Pancreas (tissue), 10 donors: Measurements from ENCODE around the gene UBE2D2. TPM values are rescaled to one million over a fixed set of nuclear protein-coding genes. Genes with fewer than 3 reads are reported as not detected.

ENCODE experiments used
- ATAC-seq, 4 donors: fragments of 200-7000 bp; cut with Tn5 transposase; one replicate each; pipeline versions ENCODE4 v1.8.0 to v1.9.1; 2020; ENCODE audit warnings: mild to moderate bottlenecking in 4 of 4, moderate library complexity in 4 of 4
- DNase-seq, 6 donors: peaks; one replicate each; pipeline ENCODE4 v3.0.0-alpha.2; 2020
- FAIRE-seq: peaks from 2 replicates; lab custom pipeline; 2012; peaks lifted over from hg19 to GRCh38; lab: Jason Lieb, UNC
- H3K27ac ChIP-seq, 4 donors: fragments of 200-600 bp; sonication (generic); 1 replicate in 3 of 4; 2 replicates in 1 of 4; pipeline versions ENCODE4 v1.5.0 to v1.8.0; 2020
- H3K27me3 ChIP-seq, 4 donors: fragments of 200-600 bp; one replicate each; pipeline ENCODE4 v1.8.0; 2021
- H3K36me3 ChIP-seq, 3 donors: fragments of 200-600 bp; sonication (generic) in 1 of 3; one replicate each; pipeline versions ENCODE4 v1.5.0 to v1.8.0; 2020 to 2021
- H3K4me1 ChIP-seq, 3 donors: fragments of 200-600 bp; one replicate each; pipeline ENCODE4 v1.8.0; 2021
- H3K4me3 ChIP-seq, 4 donors: fragments of 200-600 bp; sonication (generic) in 2 of 4; one replicate each; pipeline versions ENCODE4 v1.5.0 to v1.8.0; 2020 to 2021
- H3K9me3 ChIP-seq, 4 donors: fragments of 200-600 bp; one replicate each; pipeline ENCODE4 v1.8.0; 2021
- CTCF ChIP-seq, 4 donors: fragments of 200-600 bp; sonication (generic) in 3 of 4; IDR thresholded peaks; one replicate each; pipeline versions ENCODE4 v1.5.0 to v1.8.0; 2021; ENCODE audit warnings: antibody characterized with exemption in 4 of 4
- WGBS, 2 donors: extraction: QIAGEN DNeasy Blood & Tissue Kit; methylation state at CpG; one replicate each; pipeline ENCODE4 v1.1.7; 2013; 5-methylcytosine and 5-hydroxymethylcytosine counted together
- intact Hi-C, 3 donors: fragments of 100-400 bp; cut with DNase I; formaldehyde crosslinking; loops; one replicate each; pipeline versions ENCODE4 v1.11.1 to v1.14.2; 2022
- polyA plus RNA-seq, 2 donors: library from polyadenylated mRNA; stranded (reverse); fragments of 200-250 nt; gene quantifications; one replicate each; pipeline ENCODE4 v1.2.3, GENCODE V29; 2013
- total RNA-seq, 6 donors: library from RNA; stranded (reverse); fragmentation: NEBNext Ultra II Directional in 4 of 6; extraction: Animal tissue kit (Norgen Biotek cat#: 25700) in 4 of 6; gene quantifications; one replicate each; pipeline versions ENCODE4 v1.2.1 to v1.2.4, GENCODE V29; 2021 to 2023
- donor health status: healthy with polysubstance abuse.
- donor health status: DM: no; HTN: no; CAD: no; lungs with moderate emphysema.
- donor health status: DM: no; HTN: no; CAD: no.
- donor health status: control.
- donor health status: control.
- donor health status: Bipolar disorder and iron deficiency.
- donor health status: DM: yes; HTN: yes; CAD: no.
- donor health status: DM: no; HTN: no; CAD: no.
- donor health status: DM: no; HTN: no; CAD: no.
- donor health status: DM: yes; HTN: yes; CAD: no.

UBE2D2 gene
- total and polyA plus RNA-seq, 8 donors, result 36.5 to 59.3 (median 46.5) TPM

DNA sequence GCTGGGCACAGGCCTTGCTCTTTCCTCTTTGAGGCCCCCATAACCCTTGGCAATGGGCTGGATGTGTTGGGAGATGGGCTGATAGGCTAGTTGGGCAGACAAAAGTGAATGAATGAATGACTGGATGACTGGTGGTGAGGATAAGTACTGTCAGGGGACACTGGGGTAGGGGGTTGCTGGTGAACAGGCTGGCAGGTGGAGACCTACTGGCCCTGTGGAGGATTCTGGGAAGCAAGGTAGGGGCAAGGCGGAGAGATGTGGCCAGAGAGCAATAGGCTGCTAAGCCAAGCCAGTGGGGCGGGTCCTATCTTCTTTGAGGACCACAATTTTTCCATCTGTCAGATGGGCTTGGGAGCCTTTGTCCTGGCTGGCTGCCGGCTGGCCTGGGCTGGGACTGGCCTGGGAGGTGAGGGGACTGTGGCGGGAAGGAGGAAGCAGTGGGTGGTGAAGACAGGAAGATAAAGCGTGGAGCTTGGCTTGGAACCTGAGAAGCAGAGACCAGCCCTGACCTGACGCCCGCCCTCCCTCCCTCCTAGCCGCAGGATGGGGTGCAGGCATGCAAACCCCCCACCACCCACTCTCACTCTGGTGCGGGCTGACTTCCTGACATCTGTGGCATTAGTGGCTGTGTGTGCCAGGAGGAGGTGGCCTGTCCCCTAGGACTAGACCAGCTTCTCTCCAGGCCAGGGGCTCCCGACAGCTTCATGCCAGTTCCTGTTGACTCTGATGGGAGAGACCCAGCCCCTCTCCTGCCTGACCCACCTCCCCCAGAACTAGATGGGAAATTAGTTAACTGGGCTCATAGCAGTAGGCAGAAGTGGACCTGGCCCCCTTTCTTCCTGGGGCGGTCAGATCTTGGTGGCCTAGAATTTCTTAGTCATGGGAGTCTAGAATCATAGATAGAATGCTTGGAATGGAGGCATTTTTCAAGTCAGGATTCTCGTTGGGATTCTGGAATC lies 96.5 kb downstream of the UBE2D2 start:
- TF ChIP-seq CTCF (IDR thresholded peaks at IDR 0.05), result no peak
- peak overlapping the region in 1 of 4 donors; percentile 35 for H3K4me3 ChIP-seq
- H3K9me3 ChIP-seq, result no peaks in the 10 kb centered on the region
- ATAC-seq, result no peak
- FAIRE-seq, result no peak
- no peaks in the 10 kb centered on the region for H3K27me3 ChIP-seq
- peaks cover 95 to 99% (median 97%) of the 10 kb centered on the region in 3 donors for H3K4me1 ChIP-seq
- H3K27ac ChIP-seq, result peak overlapping the region; percentile 80 to 96 (median 92)
- WGBS, 2 donors, result 15 to 18% methylated on average over 12 of the region's 12 CpGs
- H3K36me3 ChIP-seq, result no peaks in the 10 kb centered on the region
- intact Hi-C loops, result no loop called here
- DNase-seq, result peak in 2 of 6 donors; percentile 67 to 76

- intact Hi-C loops, result no loop called here
- no peak for FAIRE-seq
- ATAC-seq, result peak in 1 of 4 donors; percentile 17
- no peaks in the 10 kb centered on the region for H3K36me3 ChIP-seq
- DNase-seq, result peak in 3 of 6 donors; percentile 64 to 79 (median 76)
- no peaks in the 10 kb centered on the region for H3K9me3 ChIP-seq
- peak overlapping the region in 2 of 4 donors; percentile 13 to 35 for H3K4me3 ChIP-seq
- no peak for TF ChIP-seq CTCF (IDR thresholded peaks at IDR 0.05)
- WGBS, 2 donors, result 15 to 19% methylated on average over 11 to 14 of the region's 14 CpGs
- H3K27ac ChIP-seq, result peak overlapping the region; percentile 80 to 96 (median 92)
- peaks cover 86 to 99% (median 95%) of the 10 kb centered on the region in 3 donors for H3K4me1 ChIP-seq
- H3K27me3 ChIP-seq, result no peaks in the 10 kb centered on the region
These were observed 97.4 kb downstream of the UBE2D2 start for GRCh38 chr5:139658501-139658927.

GRCh38 chr5:139658928-139659667 lies 98.0 kb downstream of the UBE2D2 start:
- FAIRE-seq (no peak), ATAC-seq (peak in 3 of 4 donors; percentile 0 to 3 (median 2)), DNase-seq (peak in 1 of 6 donors; percentile 72)
- no peaks in the 10 kb centered on the region for H3K9me3 ChIP-seq
- no peaks in the 10 kb centered on the region for H3K36me3 ChIP-seq
- peak overlapping the region; percentile 80 to 96 (median 92) for H3K27ac ChIP-seq
- H3K4me1 ChIP-seq, result peaks cover 82 to 99% (median 92%) of the 10 kb centered on the region in 3 donors
- no peak for TF ChIP-seq CTCF (IDR thresholded peaks at IDR 0.05)
- WGBS, 2 donors, result 7 to 11% methylated on average over 14 to 15 of the region's 15 CpGs
- intact Hi-C loops, result no loop called here
- H3K4me3 ChIP-seq, result peak overlapping the region in 2 of 4 donors; percentile 22 to 35
- H3K27me3 ChIP-seq, result no peaks in the 10 kb centered on the region

DNA sequence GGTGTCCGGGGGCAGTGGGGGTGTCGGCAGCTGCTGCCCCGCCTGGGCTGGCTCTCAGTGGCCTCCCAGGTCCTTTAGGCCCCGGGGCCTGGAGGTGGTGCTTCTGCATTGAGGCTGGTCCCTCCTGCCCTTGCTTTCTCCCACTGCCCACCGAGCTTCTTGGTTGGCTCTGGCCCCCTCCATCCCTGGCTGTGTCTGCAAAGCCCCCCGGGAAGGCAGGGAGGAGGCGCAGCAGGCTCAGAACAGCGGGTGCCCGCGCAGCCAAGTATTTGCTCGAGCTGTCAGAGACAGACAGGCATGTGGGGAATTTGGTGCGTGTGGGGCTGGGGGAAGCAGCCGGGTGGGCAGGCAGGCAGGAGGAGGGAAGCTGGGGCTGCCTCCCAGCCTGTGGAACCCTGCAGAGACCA lies 98.6 kb downstream of the UBE2D2 start:
- Histone ChIP-seq H3K36me3 (no peaks in the 10 kb centered on the region), H3K9me3 (no peaks in the 10 kb centered on the region), H3K27ac (peak overlapping the region; percentile 80 to 96 (median 92)), H3K4me1 (peaks cover 82 to 100% (median 91%) of the 10 kb centered on the region in 3 donors), H3K27me3 (no peaks in the 10 kb centered on the region), H3K4me3 (peak overlapping the region in 2 of 4 donors; percentile 22 to 35)
- no peak for TF ChIP-seq CTCF (IDR thresholded peaks at IDR 0.05)
- WGBS, 2 donors, result 6% methylated on average over 13 of the region's 13 CpGs
- DNase-seq, result peak in 2 of 6 donors; percentile 56 to 73
- intact Hi-C loops, result no loop called here
- ATAC-seq, result no peak
- no peak for FAIRE-seq
